Measurements from ENCODE around the gene MRPS33. TPM values are rescaled to one million over a fixed set of nuclear protein-coding genes. Genes with fewer than 3 reads are reported as not detected.
A peak's percentile ranks its signal among the peaks of the same experiment; 100 is the strongest.

MRPS33 gene
- total and polyA plus RNA-seq, 5 donors from 2014 or later: 26.2 to 97.4 (median 96.1) TPM

- Mint-ChIP-seq H3K4me3 (peak overlapping the region; percentile 0 to 37 (median 12)), H3K9me3 (peaks cover 2 to 17% (median 11%) of the 10 kb centered on the region in 7 donors), H3K4me1 (peaks cover 12 to 22% (median 13%) of the 10 kb centered on the region in 4 donors), H3K36me3 (peaks cover 6% of the 10 kb centered on the region), H3K27ac (peak overlapping the region; percentile 6 to 79 (median 43)), H3K27me3 (peaks cover 25% of the 10 kb centered on the region)
- ATAC-seq (ENCODE audit: low read depth in 2 of 2) (peak in 1 of 2 donors; percentile 31), DNase-seq (peak in 2 of 3 donors; percentile 31 to 57)
- Histone ChIP-seq H3K4me1 (ENCODE audit: control insufficient read depth, insufficient read depth, low read length, poor library complexity, severe bottlenecking) (no peaks in the 10 kb centered on the region), H3K36me3 (ENCODE audit: control insufficient read depth, insufficient read depth, low read length) (no peaks in the 10 kb centered on the region), H3K27ac (ENCODE audit: insufficient read depth, low read length, poor library complexity, severe bottlenecking) (peak overlapping the region; percentile 36), H3K27me3 (ENCODE audit: control insufficient read depth, insufficient read depth, low read length) (peaks cover 8% of the 10 kb centered on the region), H3K9me3 (ENCODE audit: control insufficient read depth in 2 of 2, low read length in 2 of 2) (peaks cover 7 to 15% of the 10 kb centered on the region in 2 experiments), H3K4me3 (ENCODE audit: low read depth, low read length) (peak overlapping the region; percentile 37)
Observed at GRCh38 chr7:141023295-141023694, 8.5 kb upstream of the MRPS33 start.

DNA sequence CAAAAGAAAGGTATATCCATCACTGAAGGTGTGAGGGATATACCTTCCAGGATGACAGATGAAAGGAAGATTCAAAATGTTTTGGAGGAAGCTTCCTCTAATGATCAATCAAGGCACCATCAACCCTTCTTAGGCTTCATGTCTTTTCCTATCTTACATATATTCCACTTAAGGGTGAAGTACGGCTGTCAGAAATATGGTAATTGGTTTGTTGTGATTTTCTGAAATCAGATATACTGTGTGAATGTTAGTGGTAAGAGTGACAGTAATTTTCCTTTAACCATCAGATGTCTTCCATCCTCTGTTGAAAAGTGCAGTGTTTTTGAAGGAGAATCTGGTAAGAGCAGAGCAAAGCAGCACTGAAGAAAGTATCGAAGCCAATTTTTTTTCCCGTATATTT is 2.8 kb upstream of the MRPS33 start:
- ATAC-seq (ENCODE audit: low read depth in 2 of 2): no peak
- peak overlapping the region in 1 of 4 donors; percentile 48 for H3K4me3 Mint-ChIP-seq
- Histone ChIP-seq H3K4me1 (ENCODE audit: control insufficient read depth, insufficient read depth, low read length, poor library complexity, severe bottlenecking) (peaks cover 18% of the 10 kb centered on the region), H3K36me3 (ENCODE audit: control insufficient read depth, insufficient read depth, low read length) (no peaks in the 10 kb centered on the region), H3K27me3 (ENCODE audit: control insufficient read depth, insufficient read depth, low read length) (peaks cover 19% of the 10 kb centered on the region), H3K9me3 (ENCODE audit: control insufficient read depth in 2 of 2, low read length in 2 of 2) (peaks cover 3 to 6% of the 10 kb centered on the region in 2 experiments), H3K27ac (ENCODE audit: insufficient read depth, low read length, poor library complexity, severe bottlenecking) (no peak overlapping the region), H3K4me3 (ENCODE audit: low read depth, low read length) (no peak overlapping the region)
- peaks cover 0 to 29% (median 23%) of the 10 kb centered on the region in 4 donors for H3K4me1 Mint-ChIP-seq
- H3K9me3 Mint-ChIP-seq: peaks cover 0 to 6% (median 2%) of the 10 kb centered on the region in 7 donors
- peaks cover 27% of the 10 kb centered on the region for H3K27me3 Mint-ChIP-seq
- no peaks in the 10 kb centered on the region for H3K36me3 Mint-ChIP-seq
- DNase-seq: no peak
- no peak overlapping the region for H3K27ac Mint-ChIP-seq

- Mint-ChIP-seq H3K4me1 (peaks cover 4 to 42% (median 28%) of the 10 kb centered on the region in 4 donors), H3K9me3 (peaks cover 0 to 6% (median 2%) of the 10 kb centered on the region in 7 donors), H3K36me3 (no peaks in the 10 kb centered on the region), H3K4me3 (peak overlapping the region in 2 of 4 donors; percentile 5 to 87), H3K27ac (no peak overlapping the region), H3K27me3 (peaks cover 26% of the 10 kb centered on the region)
- DNase-seq (no peak), ATAC-seq (ENCODE audit: low read depth in 2 of 2) (no peak)
- no peak overlapping the region for H3K4me3 ChIP-seq (ENCODE audit: low read depth, low read length)
- H3K4me1 ChIP-seq (ENCODE audit: control insufficient read depth, insufficient read depth, low read length, poor library complexity, severe bottlenecking): peaks cover 18% of the 10 kb centered on the region
- H3K27me3 ChIP-seq (ENCODE audit: control insufficient read depth, insufficient read depth, low read length): peaks cover 19% of the 10 kb centered on the region
- no peaks in the 10 kb centered on the region for H3K36me3 ChIP-seq (ENCODE audit: control insufficient read depth, insufficient read depth, low read length)
- H3K9me3 ChIP-seq (ENCODE audit: control insufficient read depth in 2 of 2, low read length in 2 of 2): peaks cover 3 to 6% of the 10 kb centered on the region in 2 experiments
- H3K27ac ChIP-seq (ENCODE audit: insufficient read depth, low read length, poor library complexity, severe bottlenecking): no peak overlapping the region
Observed at GRCh38 chr7:141016349-141016748, 1.6 kb upstream of the MRPS33 start.

GRCh38 chr7:141014125-141014523 is 628 bp downstream of the MRPS33 start:
- Histone ChIP-seq H3K4me3 (ENCODE audit: low read depth, low read length) (peak overlapping the region; percentile 93), H3K36me3 (ENCODE audit: control insufficient read depth, insufficient read depth, low read length) (peaks cover 12% of the 10 kb centered on the region), H3K27me3 (ENCODE audit: control insufficient read depth, insufficient read depth, low read length) (peaks cover 16% of the 10 kb centered on the region), H3K27ac (ENCODE audit: insufficient read depth, low read length, poor library complexity, severe bottlenecking) (peak overlapping the region; percentile 98), H3K9me3 (ENCODE audit: control insufficient read depth in 2 of 2, low read length in 2 of 2) (peaks cover 3 to 6% of the 10 kb centered on the region in 2 experiments), H3K4me1 (ENCODE audit: control insufficient read depth, insufficient read depth, low read length, poor library complexity, severe bottlenecking) (peaks cover 18% of the 10 kb centered on the region)
- ATAC-seq (ENCODE audit: low read depth in 2 of 2): peak in 1 of 2 donors; percentile 2
- Mint-ChIP-seq H3K36me3 (peaks cover 10% of the 10 kb centered on the region), H3K9me3 (peaks cover 0 to 6% (median 2%) of the 10 kb centered on the region in 7 donors), H3K4me3 (peak overlapping the region; percentile 87 to 98 (median 96)), H3K4me1 (peaks cover 4 to 44% (median 32%) of the 10 kb centered on the region in 4 donors), H3K27me3 (peaks cover 23% of the 10 kb centered on the region), H3K27ac (peak overlapping the region; percentile 100)
- no peak for DNase-seq

DNA sequence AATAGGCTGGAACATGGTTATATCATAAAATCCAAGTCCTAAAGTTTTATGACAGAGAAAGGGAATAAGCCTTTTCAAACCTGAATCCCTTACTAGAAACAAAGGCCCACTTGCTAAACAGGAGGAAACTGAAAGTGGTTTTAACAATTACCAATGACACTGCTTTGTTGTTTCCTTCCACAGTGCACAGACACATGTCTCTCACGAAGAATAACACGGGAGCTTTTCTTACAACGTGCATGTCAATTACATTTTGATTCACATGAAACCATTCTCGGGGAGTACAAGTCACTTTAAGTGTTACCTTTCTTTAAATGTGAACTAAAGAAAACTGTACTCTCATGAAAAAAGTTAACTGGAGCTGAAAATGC is 1.4 kb downstream of the MRPS33 start:
- Mint-ChIP-seq H3K27ac (peak overlapping the region; percentile 86 to 100 (median 100)), H3K27me3 (peaks cover 19% of the 10 kb centered on the region), H3K4me1 (peaks cover 4 to 44% (median 32%) of the 10 kb centered on the region in 4 donors), H3K9me3 (peaks cover 0 to 6% (median 2%) of the 10 kb centered on the region in 7 donors), H3K4me3 (peak overlapping the region; percentile 87 to 98 (median 96)), H3K36me3 (peaks cover 10% of the 10 kb centered on the region)
- ATAC-seq (ENCODE audit: low read depth in 2 of 2) (no peak), DNase-seq (peak in 1 of 3 donors; percentile 61)
- H3K4me1 ChIP-seq (ENCODE audit: control insufficient read depth, insufficient read depth, low read length, poor library complexity, severe bottlenecking): peaks cover 18% of the 10 kb centered on the region
- H3K4me3 ChIP-seq (ENCODE audit: low read depth, low read length): peak overlapping the region; percentile 93
- peaks cover 12% of the 10 kb centered on the region for H3K36me3 ChIP-seq (ENCODE audit: control insufficient read depth, insufficient read depth, low read length)
- H3K27me3 ChIP-seq (ENCODE audit: control insufficient read depth, insufficient read depth, low read length): peaks cover 12% of the 10 kb centered on the region
- peak overlapping the region; percentile 98 for H3K27ac ChIP-seq (ENCODE audit: insufficient read depth, low read length, poor library complexity, severe bottlenecking)
- peaks cover 3 to 6% of the 10 kb centered on the region in 2 experiments for H3K9me3 ChIP-seq (ENCODE audit: control insufficient read depth in 2 of 2, low read length in 2 of 2)

DNA sequence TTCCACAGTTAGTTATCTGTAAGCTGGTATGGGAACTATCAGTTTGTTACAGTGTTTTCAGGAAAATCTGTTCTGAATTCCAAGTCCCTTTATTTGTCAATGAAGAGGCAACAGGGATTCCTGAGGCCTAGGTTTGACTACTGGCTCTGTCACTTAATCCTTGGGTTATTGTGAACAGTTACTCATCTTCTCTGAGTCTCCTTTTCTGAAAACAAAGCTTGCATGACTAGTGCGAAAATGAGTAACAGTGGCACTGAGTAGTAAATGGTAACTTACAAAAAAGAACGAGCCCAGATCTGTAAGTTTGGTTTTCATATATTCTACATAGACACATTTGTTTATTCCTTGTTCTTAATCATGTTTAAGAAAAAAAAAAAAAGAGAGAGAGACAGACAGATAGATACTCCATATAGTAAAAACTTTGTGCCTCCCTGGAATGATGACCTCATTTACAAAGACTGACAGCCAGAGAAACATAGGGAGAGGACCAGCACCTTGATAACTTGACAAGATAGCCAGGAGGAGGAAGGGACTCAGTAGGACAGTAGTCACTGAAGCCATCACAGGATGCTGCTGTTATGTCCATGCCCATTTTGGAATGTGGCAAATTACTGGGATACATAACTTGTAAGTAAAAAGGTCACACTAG is 1.9 kb downstream of the MRPS33 start:
- no peak for DNase-seq
- Histone ChIP-seq H3K4me1 (ENCODE audit: control insufficient read depth, insufficient read depth, low read length, poor library complexity, severe bottlenecking) (peaks cover 18% of the 10 kb centered on the region), H3K4me3 (ENCODE audit: low read depth, low read length) (peak overlapping the region; percentile 93), H3K27ac (ENCODE audit: insufficient read depth, low read length, poor library complexity, severe bottlenecking) (peak overlapping the region; percentile 98), H3K36me3 (ENCODE audit: control insufficient read depth, insufficient read depth, low read length) (peaks cover 15% of the 10 kb centered on the region), H3K27me3 (ENCODE audit: control insufficient read depth, insufficient read depth, low read length) (peaks cover 11% of the 10 kb centered on the region), H3K9me3 (ENCODE audit: control insufficient read depth in 2 of 2, low read length in 2 of 2) (peaks cover 3 to 6% of the 10 kb centered on the region in 2 experiments)
- Mint-ChIP-seq H3K27ac (peak overlapping the region; percentile 88 to 100 (median 100)), H3K36me3 (peaks cover 12% of the 10 kb centered on the region), H3K27me3 (peaks cover 19% of the 10 kb centered on the region), H3K4me3 (peak overlapping the region; percentile 87 to 98 (median 96)), H3K9me3 (peaks cover 0 to 6% (median 2%) of the 10 kb centered on the region in 7 donors), H3K4me1 (peaks cover 8 to 44% (median 32%) of the 10 kb centered on the region in 4 donors)
- ATAC-seq (ENCODE audit: low read depth in 2 of 2): no peak

DNA sequence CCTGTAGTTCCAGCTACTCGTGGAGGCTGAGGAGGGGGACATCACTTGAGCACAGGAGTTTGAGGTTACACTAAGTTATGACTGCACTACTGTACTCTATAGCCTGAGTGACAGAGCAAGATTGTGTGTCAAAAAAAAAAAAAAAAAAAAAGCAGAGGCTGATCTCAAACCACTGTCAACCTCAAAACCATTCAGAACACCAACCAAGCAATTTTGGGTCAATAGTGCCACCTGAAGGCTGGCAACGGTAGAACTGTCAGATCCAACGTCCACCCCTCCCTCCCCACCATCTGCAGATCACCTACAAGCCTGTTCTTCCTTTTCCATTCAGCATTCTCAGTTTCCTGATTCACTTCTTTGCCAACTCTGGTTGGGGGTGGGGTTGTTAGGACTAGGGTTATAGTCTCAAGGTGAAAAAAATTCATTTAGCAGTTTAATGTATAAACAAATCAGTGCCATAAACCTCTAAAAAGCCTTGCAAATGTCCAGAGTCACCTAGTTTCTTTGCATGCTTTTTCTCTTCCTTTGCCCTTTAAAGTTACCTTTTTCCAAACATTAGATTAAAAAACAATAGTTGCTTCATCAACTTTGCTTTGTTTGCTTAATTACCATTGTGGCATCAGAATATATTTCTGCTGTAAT is 2.6 kb downstream of the MRPS33 start:
- Histone ChIP-seq H3K9me3 (ENCODE audit: control insufficient read depth in 2 of 2, low read length in 2 of 2) (peaks cover 3 to 6% of the 10 kb centered on the region in 2 experiments), H3K36me3 (ENCODE audit: control insufficient read depth, insufficient read depth, low read length) (peaks cover 22% of the 10 kb centered on the region), H3K27ac (ENCODE audit: insufficient read depth, low read length, poor library complexity, severe bottlenecking) (peak overlapping the region; percentile 15), H3K4me3 (ENCODE audit: low read depth, low read length) (no peak overlapping the region), H3K4me1 (ENCODE audit: control insufficient read depth, insufficient read depth, low read length, poor library complexity, severe bottlenecking) (peaks cover 18% of the 10 kb centered on the region), H3K27me3 (ENCODE audit: control insufficient read depth, insufficient read depth, low read length) (peaks cover 6% of the 10 kb centered on the region)
- Mint-ChIP-seq H3K4me3 (peak overlapping the region; percentile 39 to 95 (median 82)), H3K36me3 (peaks cover 19% of the 10 kb centered on the region), H3K27me3 (peaks cover 12% of the 10 kb centered on the region), H3K4me1 (peaks cover 8 to 47% (median 33%) of the 10 kb centered on the region in 4 donors), H3K27ac (peak overlapping the region in 2 of 3 donors; percentile 79 to 100), H3K9me3 (peaks cover 0 to 6% (median 1%) of the 10 kb centered on the region in 7 donors)
- peak; percentile 32 to 37 for ATAC-seq (ENCODE audit: low read depth in 2 of 2)
- DNase-seq: peak; percentile 62 to 86 (median 83)

Measured in CD4-positive, CD25-positive, alpha-beta regulatory T cell (primary cell).